Activated CD4-positive, CD25-positive, alpha-beta regulatory T cell (primary cell): ENCODE data around the gene SLC23A3.
A peak's percentile ranks its signal among the peaks of the same experiment; 100 is the strongest.

ENCODE experiments used
- DNase-seq, 4 experiments: peaks; one replicate each; lab custom pipeline; 2025; lab: John Stamatoyannopoulos, UW

Gene SLC23A3

DNA sequence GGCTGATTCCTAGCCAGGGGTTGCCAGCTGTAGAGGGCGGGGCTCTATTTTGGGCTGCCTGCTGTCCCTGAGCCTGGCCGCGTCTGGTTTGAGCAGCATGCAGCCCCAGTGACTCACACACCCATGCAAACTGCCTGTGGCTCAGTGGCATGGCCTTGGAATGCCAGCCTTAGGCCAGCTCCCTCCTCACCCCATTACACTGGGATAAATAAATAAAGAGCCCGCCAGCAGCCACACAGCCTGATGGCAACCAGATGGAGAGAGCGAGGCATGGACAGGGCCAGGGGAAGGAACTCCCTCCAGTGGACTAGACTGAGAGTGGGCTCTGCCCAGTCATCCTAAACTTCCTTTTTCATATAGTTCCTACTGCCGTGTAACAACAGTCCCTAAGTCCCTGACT is 27.5 kb downstream of the SLC23A3 start:
- DNase-seq: no peak

DNA sequence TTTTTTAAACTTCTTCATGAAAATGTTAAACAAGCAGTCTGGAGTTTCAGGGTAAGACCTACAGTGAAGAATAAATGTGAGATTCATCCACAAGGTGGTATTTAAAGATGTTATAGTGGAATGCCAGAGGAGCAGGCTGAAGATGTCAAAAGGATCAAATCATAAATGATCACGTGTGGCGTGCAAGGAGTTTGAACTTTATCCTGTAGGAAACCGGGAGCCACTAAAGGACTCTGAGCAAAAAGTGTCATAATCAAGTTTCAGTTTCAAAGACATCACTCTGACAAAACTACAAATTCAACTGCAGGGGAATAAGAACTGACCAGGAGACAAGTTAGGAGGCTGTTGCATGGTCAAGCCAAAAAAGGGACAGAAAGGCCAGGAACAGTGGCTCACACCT is 29.1 kb downstream of the SLC23A3 start:
- DNase-seq: no peak

DNA sequence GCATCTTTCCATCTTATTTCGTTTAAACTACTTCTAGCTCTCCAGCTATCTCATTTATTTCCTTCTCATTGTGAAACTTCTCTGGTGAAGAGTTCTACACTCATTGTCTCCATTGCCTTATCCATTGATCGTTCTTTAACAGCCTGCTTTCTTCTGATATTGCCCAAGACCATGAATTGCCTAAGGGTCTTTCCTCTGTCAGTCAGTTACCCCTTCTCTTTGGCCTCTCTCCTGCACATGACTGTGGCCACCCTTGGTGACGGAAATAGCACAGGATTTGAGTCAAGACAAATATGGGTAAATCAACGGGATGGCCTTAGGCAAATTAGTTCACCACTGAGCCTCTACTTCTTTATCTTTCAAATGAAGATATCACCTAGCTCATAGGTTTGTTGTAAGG is 35.9 kb downstream of the SLC23A3 start:
- DNase-seq: no peak

DNA sequence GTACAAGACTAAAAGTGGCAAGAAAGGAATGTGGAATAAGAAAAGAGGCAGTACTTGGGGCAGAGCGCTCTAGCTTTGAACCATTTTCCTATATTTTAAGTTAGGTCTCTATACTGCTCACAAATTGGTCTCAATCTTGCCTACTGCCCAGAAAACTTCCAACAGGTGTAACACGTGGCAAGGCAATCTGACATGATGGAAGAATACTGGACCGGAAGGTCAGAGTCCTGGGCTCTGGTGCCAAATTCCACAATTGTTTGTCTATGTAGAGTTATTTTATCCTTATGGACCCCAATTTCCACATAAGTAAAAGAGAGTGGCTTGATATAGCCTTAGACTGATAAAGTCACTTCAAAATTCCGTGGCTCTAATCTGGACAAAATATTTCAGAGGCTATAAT is 38.1 kb downstream of the SLC23A3 start:
- no peak for DNase-seq

GRCh38 chr2:219131327-219131726 is 38.5 kb downstream of the SLC23A3 start:
- DNase-seq: no peak

DNA sequence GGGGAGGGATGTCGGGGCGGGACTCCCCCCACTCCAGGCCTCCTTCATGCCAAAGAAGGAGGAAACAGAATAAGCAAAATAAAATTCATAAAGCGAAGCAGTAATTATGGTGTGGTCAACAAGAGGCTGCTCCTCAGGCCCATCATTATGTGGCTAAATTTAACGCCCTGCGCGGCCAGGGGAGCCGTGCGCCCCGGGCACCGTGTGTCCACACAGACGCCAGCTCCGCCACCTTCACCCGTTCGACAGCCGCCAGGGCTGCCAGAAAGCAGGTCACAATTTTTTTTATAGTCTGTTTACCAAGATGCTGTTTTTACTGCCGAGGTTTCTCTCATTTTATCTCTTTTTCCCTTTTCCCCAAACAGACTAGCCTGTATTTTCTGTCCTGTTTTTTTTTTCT is 40.2 kb downstream of the SLC23A3 start:
- DNase-seq: no peak

GRCh38 chr2:219128396-219128795 is 41.4 kb downstream of the SLC23A3 start:
- DNase-seq: no peak

DNA sequence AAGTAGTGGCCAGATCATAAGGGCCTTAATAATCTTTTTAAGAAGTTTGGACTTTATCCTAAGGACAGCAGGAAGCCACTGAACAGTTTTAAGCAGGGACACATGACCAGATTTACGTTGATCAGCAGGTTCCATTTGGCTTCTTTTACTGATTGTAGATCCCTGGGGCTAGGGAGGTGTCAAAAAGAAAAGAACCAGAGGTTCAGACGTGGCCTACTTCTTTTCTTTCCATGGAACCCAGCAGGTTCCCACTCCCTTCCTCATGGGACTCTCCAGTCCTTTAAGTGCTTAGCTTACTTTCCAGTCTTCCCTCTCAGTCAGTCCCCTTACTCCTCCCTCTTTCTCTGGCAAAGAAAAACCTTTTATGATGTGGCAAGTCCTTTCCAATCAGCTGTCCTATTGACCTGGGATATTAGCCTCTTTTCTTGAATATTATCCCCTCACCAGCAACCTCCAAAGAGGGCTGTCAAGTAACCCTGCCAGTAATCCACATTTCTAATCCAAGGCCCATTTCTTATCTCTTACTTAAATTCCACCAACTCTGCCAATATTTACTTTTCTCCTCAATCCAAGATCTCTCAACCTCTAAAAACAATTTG is 42.7 kb downstream of the SLC23A3 start:
- DNase-seq: no peak

DNA sequence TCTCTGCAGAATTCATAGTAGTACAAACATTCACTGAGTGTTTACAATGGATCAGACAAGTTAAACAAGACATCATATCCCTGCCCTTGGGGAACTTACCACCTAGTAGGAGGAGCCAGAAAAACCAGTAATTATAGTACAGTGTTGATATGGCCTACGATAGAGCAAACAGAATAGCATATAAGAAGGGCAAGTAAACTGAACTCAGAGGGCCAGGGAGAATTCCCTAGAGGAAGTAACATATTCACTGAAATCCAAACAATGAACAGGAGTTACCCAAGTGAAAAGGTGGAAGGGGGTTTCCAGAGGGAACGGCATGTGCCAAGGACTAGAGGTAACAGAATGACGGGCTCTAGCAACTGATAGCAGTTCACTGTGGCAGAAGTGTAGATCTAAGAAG is 43.3 kb downstream of the SLC23A3 start:
- no peak for DNase-seq

DNA sequence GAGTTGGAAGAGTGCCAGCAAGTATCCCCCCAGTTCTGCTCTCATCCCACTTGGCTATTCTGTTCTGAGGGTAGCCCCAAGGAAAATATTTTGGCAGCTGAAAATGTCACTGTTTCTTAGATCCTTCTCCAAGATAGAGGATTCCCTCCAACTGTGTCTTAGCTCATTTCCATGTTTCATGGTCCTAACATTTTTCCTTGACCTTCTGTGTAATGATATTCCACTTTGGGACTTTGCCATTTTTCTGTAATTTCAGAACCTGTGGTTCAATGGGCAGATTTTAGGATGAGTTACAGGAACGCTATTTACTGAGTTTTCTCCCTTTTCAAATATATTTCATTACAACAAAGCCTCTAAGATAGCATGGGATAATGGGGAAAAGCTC is 44.0 kb downstream of the SLC23A3 start:
- DNase-seq: no peak

DNA sequence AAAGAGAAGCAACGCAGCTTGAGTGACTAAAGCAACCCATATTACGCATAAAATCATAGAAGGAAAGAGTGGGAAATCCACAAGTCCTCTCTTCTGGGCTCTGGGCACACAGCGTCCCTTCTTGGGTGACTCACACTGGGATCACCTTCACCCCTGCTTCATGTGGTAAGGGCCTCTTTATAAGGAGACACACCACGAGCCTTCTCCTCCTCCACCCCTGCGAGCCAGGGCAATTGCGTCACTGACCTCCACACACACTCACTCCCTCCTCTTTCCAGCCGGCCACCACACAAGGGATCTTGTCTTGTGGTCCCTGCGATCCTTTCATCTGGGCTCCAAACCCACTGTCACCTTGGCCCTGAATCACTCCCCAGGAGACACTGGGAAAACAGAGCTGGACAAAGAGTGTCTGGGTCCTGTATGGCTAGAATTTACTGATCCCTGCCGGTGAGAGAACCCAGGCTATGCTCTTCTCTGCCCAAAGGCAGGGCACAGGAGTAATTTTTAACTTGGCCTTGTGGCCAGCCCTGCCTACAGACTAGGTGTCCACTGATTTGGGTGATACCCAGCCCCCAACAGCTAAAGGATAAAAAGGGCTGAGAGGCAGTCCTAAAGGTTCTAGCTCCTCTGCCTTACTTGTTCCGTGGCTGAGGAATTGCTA is 44.5 kb downstream of the SLC23A3 start:
- DNase-seq: no peak

- no peak for DNase-seq
These were observed 45.3 kb downstream of the SLC23A3 start for GRCh38 chr2:219124381-219125110.

DNA sequence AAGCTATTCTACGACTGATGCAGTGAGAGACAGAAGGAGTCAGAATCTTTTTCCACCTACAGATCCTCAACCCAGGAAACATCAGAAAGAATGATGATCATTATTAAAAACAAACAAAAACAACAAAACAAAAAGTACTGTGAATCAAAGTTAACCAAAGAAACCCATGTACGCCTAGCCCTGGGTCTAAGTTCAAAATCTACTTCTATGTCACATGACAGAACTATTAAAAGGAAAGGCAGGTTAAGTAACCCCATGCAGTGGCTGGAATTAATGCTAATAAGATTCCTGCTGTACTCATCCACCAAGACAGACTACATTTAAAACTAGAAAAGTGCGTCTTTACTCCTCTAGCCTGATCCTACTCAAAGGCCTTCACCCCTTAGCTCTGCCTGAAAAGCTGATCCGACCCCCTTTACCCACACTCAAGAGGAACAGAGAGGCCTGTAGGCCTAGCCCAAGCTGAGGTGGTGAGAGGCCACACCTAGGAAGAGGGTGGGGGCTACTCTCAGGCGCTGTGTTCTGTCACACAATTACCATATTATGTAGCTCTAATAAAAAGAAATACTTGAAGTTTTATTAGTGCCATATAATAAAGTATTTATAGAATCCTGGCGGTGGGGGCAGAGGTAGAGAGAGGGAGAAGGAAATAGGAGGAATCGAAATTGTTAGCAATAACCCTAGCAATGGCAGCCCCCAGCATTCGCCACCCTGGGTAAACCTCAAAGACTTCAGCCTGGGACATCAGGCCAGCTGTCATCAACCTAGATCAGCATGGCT is 46.3 kb downstream of the SLC23A3 start:
- DNase-seq: no peak

DNA sequence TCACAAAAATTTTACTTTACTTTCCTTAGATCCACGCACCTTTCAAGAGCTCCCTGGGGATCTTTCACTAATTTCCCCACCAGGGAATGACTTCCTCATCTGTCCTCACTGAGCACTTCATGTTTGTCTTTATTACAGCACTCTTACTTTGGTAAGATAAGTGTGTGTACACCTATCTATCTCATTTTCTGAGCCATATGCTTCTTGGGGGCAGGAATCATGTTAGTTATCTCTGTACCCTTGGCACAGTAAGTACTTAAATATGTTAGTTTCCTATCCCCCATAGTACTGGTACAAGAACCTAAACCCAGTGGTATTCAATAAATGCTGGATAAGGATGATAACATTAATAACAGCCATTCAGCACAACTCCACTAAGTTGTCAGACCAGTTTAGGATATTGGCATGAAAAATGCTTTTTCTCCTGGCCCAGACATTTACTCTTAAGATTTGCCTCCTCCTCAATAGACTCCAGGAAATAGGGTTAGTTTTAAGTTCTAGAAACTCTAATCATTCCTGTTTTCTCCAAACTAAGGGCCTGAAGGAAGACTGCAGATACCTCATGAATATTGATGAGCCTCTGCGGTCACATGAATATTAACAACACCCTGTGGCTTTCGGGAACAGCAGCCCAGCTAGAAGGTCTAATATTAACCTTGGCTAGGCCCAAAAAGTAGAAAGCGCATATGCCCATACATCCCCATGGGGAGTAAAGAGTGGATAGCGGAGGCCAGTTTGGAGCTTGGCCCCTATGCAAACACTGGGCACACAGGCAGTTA is 47.4 kb downstream of the SLC23A3 start:
- DNase-seq: no peak

GRCh38 chr2:219120082-219120481 is 49.7 kb downstream of the SLC23A3 start:
- DNase-seq: no peak

- peak; percentile 5 to 43 (median 26) for DNase-seq
These were observed 50.3 kb downstream of the SLC23A3 start for GRCh38 chr2:219119422-219120043.

DNA sequence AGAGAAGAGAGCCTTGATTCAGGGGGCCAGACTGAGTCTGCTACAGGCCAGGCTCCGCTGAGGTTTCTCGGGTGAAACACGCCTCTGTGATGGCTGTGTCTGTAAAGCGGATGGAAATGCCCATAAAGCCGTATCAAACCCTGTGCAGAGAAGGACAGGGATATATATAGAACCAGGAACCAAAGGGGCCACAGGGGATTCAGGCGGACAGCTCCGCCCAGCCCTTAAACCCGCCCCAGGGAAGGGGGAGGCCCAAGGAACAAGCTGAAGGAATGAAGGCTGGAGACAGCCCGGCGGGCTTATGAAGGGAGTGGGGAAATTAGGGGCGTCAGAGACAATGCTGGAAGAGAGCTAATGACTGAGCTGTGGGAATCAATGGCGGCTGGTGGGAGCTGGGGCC is 51.3 kb downstream of the SLC23A3 start:
- no peak for DNase-seq

GRCh38 chr2:219116776-219117646 is 52.8 kb downstream of the SLC23A3 start:
- DNase-seq: no peak

DNA sequence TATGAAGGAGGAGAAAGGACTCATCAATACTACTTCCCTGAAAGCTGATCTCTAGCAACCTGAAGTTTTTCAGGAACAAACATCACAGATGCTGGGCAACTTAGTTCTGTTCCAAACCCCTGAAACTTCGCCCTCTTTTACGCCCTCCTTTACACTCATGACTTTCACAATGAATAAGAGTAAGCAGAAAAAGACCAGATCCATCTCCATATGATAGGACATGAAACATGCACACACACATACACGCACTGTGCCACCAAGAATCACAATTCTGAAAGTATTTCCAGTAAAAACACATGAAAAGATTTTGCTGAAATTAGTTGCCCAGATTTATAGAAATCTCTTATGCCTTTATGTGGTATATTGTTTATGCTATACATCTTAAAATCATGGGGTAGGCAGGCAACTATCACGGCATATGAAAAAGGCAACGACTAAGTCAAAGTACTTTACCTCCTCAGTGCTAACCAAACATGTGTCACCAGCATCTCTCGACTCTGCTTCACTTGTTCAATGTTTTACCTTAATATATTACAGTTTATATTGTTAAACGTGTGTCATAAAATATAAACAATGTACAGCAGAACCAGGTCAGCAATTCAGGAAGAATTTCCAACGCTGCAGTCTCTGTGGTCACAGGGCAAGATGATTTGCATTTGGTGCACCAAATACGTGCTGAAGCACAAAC is 57.0 kb downstream of the SLC23A3 start:
- no peak for DNase-seq

DNA sequence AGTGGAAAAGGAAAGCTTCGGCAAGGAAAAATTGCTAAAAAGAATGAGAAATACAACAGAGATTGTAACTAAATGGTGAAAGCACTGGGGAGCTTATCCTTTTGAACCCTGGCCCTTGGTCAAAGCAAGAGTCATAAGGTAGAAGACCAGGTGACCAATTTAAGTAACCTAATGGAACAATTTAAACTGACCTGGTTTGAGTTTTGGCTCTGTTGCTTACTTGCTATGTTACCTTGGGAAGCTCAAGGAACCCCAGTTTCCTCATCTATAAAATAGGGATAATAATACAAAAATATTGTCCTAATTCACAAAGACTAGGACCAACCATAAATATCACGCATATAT is 57.8 kb downstream of the SLC23A3 start:
- no peak for DNase-seq
